Liver (tissue), 9 donors: ENCODE measurements around the gene H1-8. TPM values are rescaled to one million over a fixed set of nuclear protein-coding genes. Genes with fewer than 3 reads are reported as not detected.

Experiments
- DNase-seq: peaks from one replicate; pipeline ENCODE4 v3.0.0-alpha.2; 2017; ENCODE audit warnings: low spot score
- H3K27ac ChIP-seq, 2 donors: one replicate each; pipeline ENCODE4 v1.7.0; 2013; ENCODE audit warnings: inconsistent platforms in 2 of 2, low read length in 2 of 2, control low read depth in 1 of 2, low read depth in 1 of 2, mild to moderate bottlenecking in 1 of 2
- H3K27me3 ChIP-seq, 4 donors: one replicate each; pipeline versions ENCODE4 v1.6.1 to v1.7.0; 2013; ENCODE audit warnings: low read length in 3 of 4, inconsistent platforms in 1 of 4, mild to moderate bottlenecking in 1 of 4, moderate library complexity in 1 of 4; ENCODE audit not compliant: control insufficient read depth in 4 of 4, insufficient read depth in 4 of 4
- H3K36me3 ChIP-seq, 4 donors: one replicate each; pipeline versions ENCODE4 v1.6.1 to v1.7.0; 2013; ENCODE audit warnings: low read length in 3 of 4, mild to moderate bottlenecking in 3 of 4, low read depth in 1 of 4, moderate library complexity in 1 of 4; ENCODE audit not compliant: control insufficient read depth in 4 of 4, insufficient read depth in 3 of 4
- H3K4me1 ChIP-seq, 4 donors: one replicate each; pipeline versions ENCODE4 v1.6.1 to v1.7.0; 2013; ENCODE audit warnings: low read length in 3 of 4, mild to moderate bottlenecking in 3 of 4, moderate library complexity in 1 of 4; ENCODE audit not compliant: control insufficient read depth in 4 of 4, insufficient read depth in 4 of 4
- H3K4me3 ChIP-seq, 3 donors: one replicate each; pipeline versions ENCODE4 v1.6.1 to v1.7.0; 2013; ENCODE audit warnings: low read length in 3 of 3, control low read depth in 1 of 3, low read depth in 1 of 3, mild to moderate bottlenecking in 1 of 3
- H3K9ac ChIP-seq, 2 donors: one replicate each; pipeline ENCODE4 v1.7.0; 2013; ENCODE audit warnings: low read length in 2 of 2, mild to moderate bottlenecking in 2 of 2, moderate library complexity in 2 of 2, control low read depth in 1 of 2, low read depth in 1 of 2
- H3K9me3 ChIP-seq, 4 donors: one replicate each; pipeline versions ENCODE4 v1.6.1 to v1.7.0; 2013; ENCODE audit warnings: low read length in 3 of 4; ENCODE audit not compliant: control insufficient read depth in 4 of 4
- EGR1 ChIP-seq, 2 donors: IDR thresholded peaks; 2 replicates each; pipeline ENCODE4 v1.6.1; 2016 to 2018; ENCODE audit warnings: antibody characterized with exemption in 2 of 2, low read depth in 2 of 2
- FOXA1 ChIP-seq: IDR thresholded peaks from 2 replicates; pipeline ENCODE4 v1.6.1; 2016; ENCODE audit warnings: antibody characterized with exemption
- FOXA2 ChIP-seq: IDR thresholded peaks from 2 replicates; pipeline ENCODE4 v1.6.1; 2016; ENCODE audit warnings: antibody characterized with exemption
- GABPA ChIP-seq, 2 donors: IDR thresholded peaks in 1 of 2; conservative IDR thresholded peaks in 1 of 2; 2 replicates each; pipeline ENCODE4 v1.6.1; 2016; ENCODE audit warnings: antibody characterized with exemption in 2 of 2, mild to moderate bottlenecking in 1 of 2, moderate library complexity in 1 of 2
- HNF4A ChIP-seq, 2 donors: conservative IDR thresholded peaks; 2 replicates each; pipeline ENCODE4 v1.6.1; 2016; ENCODE audit warnings: antibody characterized with exemption in 2 of 2, mild to moderate bottlenecking in 2 of 2
- HNF4G ChIP-seq: IDR thresholded peaks from 2 replicates; pipeline ENCODE4 v1.6.1; 2016; ENCODE audit warnings: antibody characterized with exemption
- JUND ChIP-seq, 2 donors: IDR thresholded peaks; 2 replicates each; pipeline ENCODE4 v1.6.1; 2016; ENCODE audit warnings: antibody characterized with exemption in 2 of 2
- NR2F2 ChIP-seq: IDR thresholded peaks from 2 replicates; pipeline ENCODE4 v1.6.1; 2016; ENCODE audit warnings: antibody characterized with exemption
- RAD21 ChIP-seq, 2 donors: IDR thresholded peaks; 2 replicates each; pipeline ENCODE4 v1.6.1; 2016; ENCODE audit warnings: antibody characterized with exemption in 2 of 2, mild to moderate bottlenecking in 2 of 2
- RXRA ChIP-seq, 2 donors: IDR thresholded peaks; 2 replicates each; pipeline ENCODE4 v1.6.1; 2017 to 2018; ENCODE audit warnings: antibody characterized with exemption in 2 of 2, mild to moderate bottlenecking in 1 of 2
- SP1 ChIP-seq: IDR thresholded peaks from 2 replicates; pipeline ENCODE4 v1.6.1; 2018; ENCODE audit warnings: antibody characterized with exemption, mild to moderate bottlenecking
- TAF1 ChIP-seq: conservative IDR thresholded peaks from 2 replicates; pipeline ENCODE4 v1.6.1; 2016; ENCODE audit warnings: antibody characterized with exemption, mild to moderate bottlenecking
- YY1 ChIP-seq: IDR thresholded peaks from 2 replicates; pipeline ENCODE4 v1.6.1; 2016; ENCODE audit warnings: antibody characterized with exemption, mild to moderate bottlenecking
- WGBS: extraction: QIAGEN DNeasy Blood & Tissue Kit; methylation state at CpG from one replicate; pipeline ENCODE4 v1.1.7; 2013; 5-methylcytosine and 5-hydroxymethylcytosine counted together
- polyA plus RNA-seq, 2 donors: library from polyadenylated mRNA; stranded (reverse) in 1 of 2; unstranded in 1 of 2; fragments of 200-250 nt in 1 of 2; fragments of >200 nt in 1 of 2; fragmentation: Nextera tagmentation in 1 of 2; extraction: Ambion mirVana in 1 of 2; gene quantifications; one replicate each; pipeline versions ENCODE4 v1.2.1 to v1.2.3, GENCODE V29; 2013 to 2015
- total RNA-seq, 2 donors: library from RNA; depleted of rRNA; stranded (reverse); fragments of >200 nt; gene quantifications; one replicate each; pipeline ENCODE4 v1.2.3, GENCODE V29; 2014
- TF ChIP-seq, protein P1 (sequence below): IDR thresholded peaks from 2 replicates; pipeline ENCODE4 v1.6.1; 2016; ENCODE audit warnings: antibody characterized with exemption
- TF ChIP-seq, protein P2 (sequence below): IDR thresholded peaks from 2 replicates; pipeline ENCODE4 v1.6.1; 2016; ENCODE audit warnings: antibody characterized with exemption
- TF ChIP-seq, protein P3 (sequence below): IDR thresholded peaks from 2 replicates; pipeline ENCODE4 v1.6.1; 2016; ENCODE audit warnings: antibody characterized with exemption
- TF ChIP-seq, protein P4 (sequence below): IDR thresholded peaks from 2 replicates; pipeline ENCODE4 v1.6.1; 2016; ENCODE audit warnings: antibody characterized with exemption, mild to moderate bottlenecking
- donor health status: healthy.
- donor health status: healthy.
- donor health status: healthy.
- donor health status: healthy.
- donor health status: healthy.

H1-8 gene
- total and polyA plus RNA-seq, 4 donors: not detected

DNA sequence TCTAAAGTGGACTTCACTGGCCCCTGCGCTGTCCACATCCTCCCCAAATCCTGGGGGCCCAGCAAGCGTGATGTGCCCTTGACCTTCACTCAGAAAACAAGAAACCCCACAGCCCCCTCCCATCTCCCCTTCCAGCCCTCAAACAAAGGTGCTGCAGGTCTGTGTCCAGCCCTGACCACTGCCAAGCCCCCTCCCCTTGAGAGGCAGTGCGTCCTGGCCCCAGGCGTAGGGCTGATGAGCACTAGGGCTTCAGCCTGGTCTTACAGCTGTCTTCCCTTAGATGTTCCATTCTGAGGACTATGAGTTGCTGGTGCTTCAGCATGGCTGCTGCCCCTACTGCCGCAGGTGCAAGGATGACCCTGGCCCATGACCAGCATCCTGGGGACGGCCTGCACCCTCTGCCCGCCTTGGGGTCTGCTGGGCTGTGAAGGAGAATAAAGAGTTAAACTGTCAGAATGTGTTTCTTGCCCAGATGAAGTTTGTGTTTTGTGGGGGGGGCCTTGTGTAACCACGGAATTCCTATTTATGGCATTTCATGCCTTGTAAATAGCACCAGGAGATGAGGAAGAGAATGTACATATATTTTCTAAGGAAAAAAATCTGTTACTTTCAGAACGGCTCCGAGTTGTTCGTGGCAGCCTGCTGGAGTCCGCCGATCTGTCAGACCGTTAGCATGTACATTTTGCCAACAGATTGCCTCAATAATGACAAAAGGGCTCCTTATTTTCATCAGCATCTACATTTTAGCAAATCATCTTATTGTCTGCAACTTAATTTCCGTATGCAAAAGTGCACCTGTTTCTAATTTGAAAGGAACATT is 22.9 kb upstream of the H1-8 start:
- Histone ChIP-seq H3K36me3 (peaks cover 0 to 4% (median 0%) of the 10 kb centered on the region in 4 donors), H3K27ac (no peak overlapping the region), H3K4me3 (no peak overlapping the region), H3K9ac (no peak overlapping the region), H3K9me3 (no peaks in the 10 kb centered on the region), H3K27me3 (no peaks in the 10 kb centered on the region), H3K4me1 (no peaks in the 10 kb centered on the region)
- TF ChIP-seq FOXA2 (no peak), YY1 (no peak), HNF4A (conservative IDR thresholded peaks at IDR 0.05) (no peak), FOXA1 (no peak), TAF1 (no peak), RXRA (IDR thresholded peaks at IDR 0.05) (no peak), EGR1 (IDR thresholded peaks at IDR 0.05; ENCODE audit: low read depth in 2 of 2) (no peak), RAD21 (IDR thresholded peaks at IDR 0.05) (no peak), JUND (IDR thresholded peaks at IDR 0.05) (no peak), GABPA (IDR thresholded peaks at IDR 0.05 in 1 of 2, conservative IDR thresholded peaks at IDR 0.05 in 1 of 2) (no peak), HNF4G (no peak)
- TF ChIP-seq, protein P1, sequence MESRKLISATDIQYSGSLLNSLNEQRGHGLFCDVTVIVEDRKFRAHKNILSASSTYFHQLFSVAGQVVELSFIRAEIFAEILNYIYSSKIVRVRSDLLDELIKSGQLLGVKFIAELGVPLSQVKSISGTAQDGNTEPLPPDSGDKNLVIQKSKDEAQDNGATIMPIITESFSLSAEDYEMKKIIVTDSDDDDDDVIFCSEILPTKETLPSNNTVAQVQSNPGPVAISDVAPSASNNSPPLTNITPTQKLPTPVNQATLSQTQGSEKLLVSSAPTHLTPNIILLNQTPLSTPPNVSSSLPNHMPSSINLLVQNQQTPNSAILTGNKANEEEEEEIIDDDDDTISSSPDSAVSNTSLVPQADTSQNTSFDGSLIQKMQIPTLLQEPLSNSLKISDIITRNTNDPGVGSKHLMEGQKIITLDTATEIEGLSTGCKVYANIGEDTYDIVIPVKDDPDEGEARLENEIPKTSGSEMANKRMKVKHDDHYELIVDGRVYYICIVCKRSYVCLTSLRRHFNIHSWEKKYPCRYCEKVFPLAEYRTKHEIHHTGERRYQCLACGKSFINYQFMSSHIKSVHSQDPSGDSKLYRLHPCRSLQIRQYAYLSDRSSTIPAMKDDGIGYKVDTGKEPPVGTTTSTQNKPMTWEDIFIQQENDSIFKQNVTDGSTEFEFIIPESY: no peak
- TF ChIP-seq, protein P2, sequence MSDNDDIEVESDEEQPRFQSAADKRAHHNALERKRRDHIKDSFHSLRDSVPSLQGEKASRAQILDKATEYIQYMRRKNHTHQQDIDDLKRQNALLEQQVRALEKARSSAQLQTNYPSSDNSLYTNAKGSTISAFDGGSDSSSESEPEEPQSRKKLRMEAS: no peak
- TF ChIP-seq, protein P3, sequence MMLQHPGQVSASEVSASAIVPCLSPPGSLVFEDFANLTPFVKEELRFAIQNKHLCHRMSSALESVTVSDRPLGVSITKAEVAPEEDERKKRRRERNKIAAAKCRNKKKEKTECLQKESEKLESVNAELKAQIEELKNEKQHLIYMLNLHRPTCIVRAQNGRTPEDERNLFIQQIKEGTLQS: no peak
- WGBS: 96% methylated on average over 15 of the region's 15 CpGs
- DNase-seq: no peak

DNA sequence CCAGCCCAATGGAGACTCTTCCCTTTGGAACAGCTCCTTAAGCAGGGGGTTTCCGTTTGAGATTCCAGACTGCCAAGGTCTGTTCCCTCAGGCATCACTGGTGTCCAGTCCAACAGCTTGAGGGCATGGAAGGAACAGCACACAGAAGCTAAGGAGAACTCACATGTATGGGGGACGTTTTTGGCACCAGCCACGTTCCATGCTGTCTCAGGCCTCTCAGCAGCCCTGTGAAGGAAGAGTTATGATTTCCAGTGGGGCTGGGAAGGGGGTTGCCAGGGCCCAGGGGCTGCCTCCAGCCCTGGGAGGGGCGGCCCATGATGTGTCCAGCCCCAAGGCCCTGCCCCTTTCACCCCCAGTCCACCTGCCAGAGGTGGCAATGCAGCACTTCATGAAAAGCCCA is 22.0 kb upstream of the H1-8 start:
- 91% methylated on average over 4 of the region's 4 CpGs for WGBS
- H3K9ac ChIP-seq: no peak overlapping the region
- DNase-seq: no peak
- H3K36me3 ChIP-seq: peaks cover 0 to 2% (median 0%) of the 10 kb centered on the region in 4 donors
- no peak overlapping the region for H3K27ac ChIP-seq
- no peak overlapping the region for H3K4me3 ChIP-seq
- H3K4me1 ChIP-seq: no peaks in the 10 kb centered on the region
- no peaks in the 10 kb centered on the region for H3K9me3 ChIP-seq
- H3K27me3 ChIP-seq: no peaks in the 10 kb centered on the region
- TF ChIP-seq GABPA (IDR thresholded peaks at IDR 0.05 in 1 of 2, conservative IDR thresholded peaks at IDR 0.05 in 1 of 2): no peak

DNA sequence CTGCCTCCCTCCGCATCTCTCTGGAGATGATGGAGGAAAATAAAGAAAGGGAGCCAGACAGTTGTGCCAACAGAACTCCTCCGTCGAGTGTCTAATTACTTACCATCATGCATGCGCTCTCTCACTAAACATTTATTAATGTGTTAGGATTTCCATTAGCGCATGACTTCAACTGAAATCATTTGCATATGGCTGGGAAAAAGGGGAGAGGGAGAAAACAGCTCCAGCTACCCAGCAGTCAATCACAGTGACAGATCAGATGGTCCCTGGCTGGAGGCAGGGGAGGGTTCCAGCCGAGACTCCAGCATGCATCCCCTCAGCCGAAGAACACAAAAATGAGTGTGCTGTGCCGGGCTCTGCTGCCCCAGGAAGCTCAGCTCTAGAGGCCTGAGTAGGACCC is 21.4 kb upstream of the H1-8 start:
- Histone ChIP-seq H3K36me3 (no peaks in the 10 kb centered on the region), H3K27ac (no peak overlapping the region), H3K27me3 (no peaks in the 10 kb centered on the region), H3K9me3 (no peaks in the 10 kb centered on the region), H3K4me1 (no peaks in the 10 kb centered on the region), H3K9ac (no peak overlapping the region), H3K4me3 (no peak overlapping the region)
- DNase-seq: no peak
- WGBS: 91% methylated on average over 8 of the region's 8 CpGs
- TF ChIP-seq RAD21 (IDR thresholded peaks at IDR 0.05) (no peak), SP1 (no peak), FOXA1 (no peak), RXRA (IDR thresholded peaks at IDR 0.05) (no peak), NR2F2 (no peak), YY1 (no peak), FOXA2 (no peak), HNF4A (conservative IDR thresholded peaks at IDR 0.05) (no peak), TAF1 (no peak), HNF4G (no peak), GABPA (IDR thresholded peaks at IDR 0.05 in 1 of 2, conservative IDR thresholded peaks at IDR 0.05 in 1 of 2) (no peak)
- TF ChIP-seq, protein P3: no peak
- TF ChIP-seq, protein P2: no peak
- TF ChIP-seq, protein P1: no peak
- TF ChIP-seq, protein P4, sequence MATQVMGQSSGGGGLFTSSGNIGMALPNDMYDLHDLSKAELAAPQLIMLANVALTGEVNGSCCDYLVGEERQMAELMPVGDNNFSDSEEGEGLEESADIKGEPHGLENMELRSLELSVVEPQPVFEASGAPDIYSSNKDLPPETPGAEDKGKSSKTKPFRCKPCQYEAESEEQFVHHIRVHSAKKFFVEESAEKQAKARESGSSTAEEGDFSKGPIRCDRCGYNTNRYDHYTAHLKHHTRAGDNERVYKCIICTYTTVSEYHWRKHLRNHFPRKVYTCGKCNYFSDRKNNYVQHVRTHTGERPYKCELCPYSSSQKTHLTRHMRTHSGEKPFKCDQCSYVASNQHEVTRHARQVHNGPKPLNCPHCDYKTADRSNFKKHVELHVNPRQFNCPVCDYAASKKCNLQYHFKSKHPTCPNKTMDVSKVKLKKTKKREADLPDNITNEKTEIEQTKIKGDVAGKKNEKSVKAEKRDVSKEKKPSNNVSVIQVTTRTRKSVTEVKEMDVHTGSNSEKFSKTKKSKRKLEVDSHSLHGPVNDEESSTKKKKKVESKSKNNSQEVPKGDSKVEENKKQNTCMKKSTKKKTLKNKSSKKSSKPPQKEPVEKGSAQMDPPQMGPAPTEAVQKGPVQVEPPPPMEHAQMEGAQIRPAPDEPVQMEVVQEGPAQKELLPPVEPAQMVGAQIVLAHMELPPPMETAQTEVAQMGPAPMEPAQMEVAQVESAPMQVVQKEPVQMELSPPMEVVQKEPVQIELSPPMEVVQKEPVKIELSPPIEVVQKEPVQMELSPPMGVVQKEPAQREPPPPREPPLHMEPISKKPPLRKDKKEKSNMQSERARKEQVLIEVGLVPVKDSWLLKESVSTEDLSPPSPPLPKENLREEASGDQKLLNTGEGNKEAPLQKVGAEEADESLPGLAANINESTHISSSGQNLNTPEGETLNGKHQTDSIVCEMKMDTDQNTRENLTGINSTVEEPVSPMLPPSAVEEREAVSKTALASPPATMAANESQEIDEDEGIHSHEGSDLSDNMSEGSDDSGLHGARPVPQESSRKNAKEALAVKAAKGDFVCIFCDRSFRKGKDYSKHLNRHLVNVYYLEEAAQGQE: no peak
